ENCODE data around the gene MAP3K21.

- no peak for TF ChIP-seq CTCF (IDR thresholded peaks at IDR 0.05)
- no peak for TF ChIP-seq POLR2AphosphoS5 (IDR thresholded peaks at IDR 0.05; ENCODE audit: insufficient read depth in 1 of 2, low read depth in 1 of 2)
Measured at GRCh38 chr1:233393084-233393840, 65.7 kb downstream of the MAP3K21 start.
